T-helper 2 cell treated with Interferon-gamma antibody and Interleukin-4, amounts not matched to agents 100 ng/mL and 5 ng/mL, for 36 hours (primary cell): ENCODE measurements around the gene PAX5. TPM values are rescaled to one million over a fixed set of nuclear protein-coding genes. Genes with fewer than 3 reads are reported as not detected.

Source experiments
- intact Hi-C: fragments of 100-400 bp; cut with micrococcal nuclease; formaldehyde crosslinking; loops from one replicate; pipeline ENCODE4 v1.15.1; 2023
- total RNA-seq: library from RNA; stranded (reverse); gene quantifications from 2 replicates; pipeline ENCODE4 v1.2.3, GENCODE V29; 2022

PAX5 gene
- total RNA-seq, 1 donor from 2014 or later: 0.11 TPM

- intact Hi-C loops: no loop called here
Observed at GRCh38 chr9:36789886-36790285, 244.2 kb downstream of the PAX5 start.

- intact Hi-C loops: no loop called here
Observed at GRCh38 chr9:36788534-36788933, 245.5 kb downstream of the PAX5 start.

- intact Hi-C loops: no loop called here
Observed at GRCh38 chr9:36787709-36788108, 246.4 kb downstream of the PAX5 start.

Other genes with a start within 250 kb of the PAX5 start
- 20.3 and 21.6 TPM in 2 replicates for gene ZCCHC7, start 86.3 kb upstream of the PAX5 start, total RNA-seq